Left lung (tissue), 10 donors: ENCODE data around the gene MTCP1. TPM values are rescaled to one million over a fixed set of nuclear protein-coding genes. Genes with fewer than 3 reads are reported as not detected.

Experiments
- ATAC-seq: fragments of 200-7000 bp; cut with Tn5 transposase; one replicate; pipeline ENCODE4 v1.9.1; 2020; ENCODE audit warnings: moderate library complexity
- DNase-seq, 4 donors: peaks; one replicate each; pipeline ENCODE4 v3.0.0-alpha.2; 2013 to 2020
- H3K27ac ChIP-seq, 2 donors: fragments of 200-600 bp; sonication (generic) in 1 of 2; one replicate each; pipeline versions ENCODE4 v1.5.0 to v1.8.0; 2020 to 2021
- H3K27me3 ChIP-seq, 2 donors: fragments of 200-600 bp; sonication (generic) in 1 of 2; one replicate each; pipeline versions ENCODE4 v1.5.0 to v1.8.0; 2020 to 2021
- H3K36me3 ChIP-seq, 2 donors: fragments of 200-600 bp; sonication (generic) in 1 of 2; one replicate each; pipeline versions ENCODE4 v1.5.0 to v1.8.0; 2020 to 2021
- H3K4me1 ChIP-seq, 2 donors: fragments of 200-600 bp; one replicate each; pipeline ENCODE4 v1.8.0; 2021
- H3K4me3 ChIP-seq, 2 donors: fragments of 200-600 bp; sonication (generic) in 1 of 2; one replicate each; pipeline versions ENCODE4 v1.5.0 to v1.8.0; 2020 to 2021; ENCODE audit warnings: mild to moderate bottlenecking in 1 of 2
- H3K9me3 ChIP-seq, 2 donors: fragments of 200-600 bp; sonication (generic) in 1 of 2; one replicate each; pipeline versions ENCODE4 v1.5.0 to v1.8.0; 2020 to 2021
- CTCF ChIP-seq, 2 donors: fragments of 200-600 bp; sonication (generic) in 1 of 2; IDR thresholded peaks; one replicate each; pipeline versions ENCODE4 v1.5.0 to v1.8.0; 2021; ENCODE audit warnings: antibody characterized with exemption in 2 of 2
- intact Hi-C, 2 donors: fragments of 100-400 bp; cut with DNase I; formaldehyde crosslinking; loops; one replicate each; pipeline versions ENCODE4 v1.11.2 to v1.14.2; 2022
- polyA plus RNA-seq, 6 donors: library from polyadenylated mRNA; unstranded; fragments of 120-200 nt; gene quantifications; one replicate each; pipeline ENCODE4 v1.2.1, GENCODE V29; 2013; ENCODE audit not compliant: insufficient read length in 6 of 6
- total RNA-seq, 2 donors: library from RNA; stranded (reverse); fragmentation: NEBNext Ultra II Directional; extraction: Animal tissue kit (Norgen Biotek cat#: 25700); gene quantifications; one replicate each; pipeline ENCODE4 v1.2.1, GENCODE V29; 2021
- donor health status: DM: no; HTN: yes; CAD: no.
- donor health status: DM: no; HTN: no; CAD: no.

Gene MTCP1
- total and polyA plus RNA-seq, 8 donors, result 11.5 to 27.0 (median 20.9) TPM

GRCh38 chrX:155027509-155028066, 43.3 kb downstream of the MTCP1 start:
- no peaks in the 10 kb centered on the region for H3K27me3 ChIP-seq
- H3K4me3 ChIP-seq, result peak overlapping the region; percentile 51 to 58
- ATAC-seq, result peak; percentile 37
- intact Hi-C loops, result no loop called here
- peaks cover 4 to 8% of the 10 kb centered on the region in 2 donors for H3K4me1 ChIP-seq
- no peaks in the 10 kb centered on the region for H3K36me3 ChIP-seq
- no peaks in the 10 kb centered on the region for H3K9me3 ChIP-seq
- H3K27ac ChIP-seq, result peak overlapping the region; percentile 95 to 96
- TF ChIP-seq CTCF (IDR thresholded peaks at IDR 0.05), result no peak
- peak in 2 of 4 donors; percentile 42 to 72 for DNase-seq

GRCh38 chrX:155026727-155027508, 44.0 kb downstream of the MTCP1 start, which contains the start of gene FUNDC2:
Gene FUNDC2, plus strand, starts transcription at chrX:155026844. Its CDS starts 95 bp downstream, at chrX:155026939.
- H3K4me1 ChIP-seq, result peaks cover 4 to 8% of the 10 kb centered on the region in 2 donors
- no peaks in the 10 kb centered on the region for H3K36me3 ChIP-seq
- peak within 1 kb of the TSS; percentile 51 to 58 for H3K4me3 ChIP-seq
- DNase-seq, result peak; percentile 85 to 95 (median 94)
- no peaks in the 10 kb centered on the region for H3K27me3 ChIP-seq
- peak within 1 kb of the TSS; percentile 95 to 96 for H3K27ac ChIP-seq
- peak; percentile 92 for ATAC-seq
- H3K9me3 ChIP-seq, result no peaks in the 10 kb centered on the region
- no peak for TF ChIP-seq CTCF (IDR thresholded peaks at IDR 0.05)
- intact Hi-C loops, result no loop called here

- Histone ChIP-seq H3K27ac (peak overlapping the region; percentile 95 to 96), H3K4me3 (peak overlapping the region; percentile 51 to 58), H3K36me3 (no peaks in the 10 kb centered on the region), H3K4me1 (peaks cover 4 to 8% of the 10 kb centered on the region in 2 donors), H3K9me3 (no peaks in the 10 kb centered on the region), H3K27me3 (no peaks in the 10 kb centered on the region)
- DNase-seq (no peak), ATAC-seq (no peak)
- no peak for TF ChIP-seq CTCF (IDR thresholded peaks at IDR 0.05)
- intact Hi-C loops, result no loop called here
These were observed 44.6 kb downstream of the MTCP1 start for GRCh38 chrX:155026420-155026726.

GRCh38 chrX:155023907-155024833, 46.8 kb downstream of the MTCP1 start:
- Histone ChIP-seq H3K4me1 (peaks cover 4 to 8% of the 10 kb centered on the region in 2 donors), H3K36me3 (no peaks in the 10 kb centered on the region), H3K4me3 (no peak overlapping the region), H3K27ac (no peak overlapping the region), H3K9me3 (no peaks in the 10 kb centered on the region), H3K27me3 (no peaks in the 10 kb centered on the region)
- ATAC-seq, result no peak
- no peak for DNase-seq
- no peak for TF ChIP-seq CTCF (IDR thresholded peaks at IDR 0.05)
- intact Hi-C loops, result no loop called here
